H1 (cell line): ENCODE data around the gene PID1. TPM values are rescaled to one million over a fixed set of nuclear protein-coding genes. Genes with fewer than 3 reads are reported as not detected.
A peak's percentile ranks its signal among the peaks of the same experiment; 100 is the strongest.

Experiments used
- CBX5 ChIP-seq: fragments of 300-800, 300-1000 bp; sonication (generic); IDR thresholded peaks from 2 replicates; pipeline ENCODE4 v1.7.1; 2016; ENCODE audit warnings: antibody characterized with exemption, low read length, low read depth
- CEBPB ChIP-seq: IDR thresholded peaks from 2 replicates; pipeline ENCODE4 v1.6.1; 2012; ENCODE audit warnings: low read depth, low read length
- EGR1 ChIP-seq: IDR thresholded peaks from 2 replicates; pipeline ENCODE4 v1.6.1; 2011; ENCODE audit warnings: low read depth, low read length, borderline replicate concordance
- JUN ChIP-seq: IDR thresholded peaks from 2 replicates; pipeline ENCODE4 v1.6.1; 2011; ENCODE audit warnings: low read depth, mild to moderate bottlenecking, improper control_type of control experiment, low read length
- PHF8 ChIP-seq: fragments of 200-600 bp; sonication (generic); conservative IDR thresholded peaks from 2 replicates; pipeline ENCODE4 v1.7.1; 2012; ENCODE audit warnings: low read depth, mild to moderate bottlenecking, inconsistent platforms, low read length, moderate library complexity
- RAD21 ChIP-seq, 2 experiments: IDR thresholded peaks in 1 of 2; conservative IDR thresholded peaks in 1 of 2; 2 replicates each; pipeline ENCODE4 v1.6.1; 2011; ENCODE audit warnings: low read depth in 2 of 2, low read length in 2 of 2, improper control_type of control experiment in 1 of 2, inconsistent platforms in 1 of 2, mild to moderate bottlenecking in 1 of 2, moderate library complexity in 1 of 2
- TAF1 ChIP-seq: IDR thresholded peaks from 2 replicates; pipeline ENCODE4 v1.6.1; 2011; ENCODE audit warnings: mild to moderate bottlenecking, low read depth, low read length
- YY1 ChIP-seq: IDR thresholded peaks from 2 replicates; pipeline ENCODE4 v1.6.1; 2011; ENCODE audit warnings: low read depth, mild to moderate bottlenecking, low read length
- polyA plus RNA-seq, 7 experiments: library from polyadenylated mRNA; depleted of rRNA in 3 of 7; stranded (reverse) in 5 of 7; unstranded in 2 of 7; fragments of >200 nt in 5 of 7; fragments of 200-250 nt in 2 of 7; gene quantifications; 1 replicate in 5 of 7; 2 replicates in 1 of 7; 4 replicates in 1 of 7; pipeline versions ENCODE4 v1.2.1 to v1.2.3, GENCODE V29; 2011 to 2013; ENCODE audit warnings: missing spikeins in 2 of 7, mixed read lengths in 2 of 7
- total RNA-seq: library from RNA; stranded (reverse); fragmentation: NEBNext Ultra II Directional; extraction: Animal tissue kit (Norgen Biotek cat#: 25700); gene quantifications from 2 replicates; pipeline ENCODE4 v1.2.1, GENCODE V29; 2021
- TF ChIP-seq, protein P1 (sequence below): fragments of 300-600 bp; sonication (generic); IDR thresholded peaks from 2 replicates; pipeline ENCODE4 v1.7.1; 2012; ENCODE audit warnings: low read length, moderate library complexity, mild to moderate bottlenecking, inconsistent platforms; ENCODE audit not compliant: insufficient replicate concordance

The PID1 gene
- total and polyA plus RNA-seq, 2 of the 8 experiments (the other 6 are each of a cell fraction or from before 2014, with no cell fraction given): 1.5 to 3.3 TPM

DNA sequence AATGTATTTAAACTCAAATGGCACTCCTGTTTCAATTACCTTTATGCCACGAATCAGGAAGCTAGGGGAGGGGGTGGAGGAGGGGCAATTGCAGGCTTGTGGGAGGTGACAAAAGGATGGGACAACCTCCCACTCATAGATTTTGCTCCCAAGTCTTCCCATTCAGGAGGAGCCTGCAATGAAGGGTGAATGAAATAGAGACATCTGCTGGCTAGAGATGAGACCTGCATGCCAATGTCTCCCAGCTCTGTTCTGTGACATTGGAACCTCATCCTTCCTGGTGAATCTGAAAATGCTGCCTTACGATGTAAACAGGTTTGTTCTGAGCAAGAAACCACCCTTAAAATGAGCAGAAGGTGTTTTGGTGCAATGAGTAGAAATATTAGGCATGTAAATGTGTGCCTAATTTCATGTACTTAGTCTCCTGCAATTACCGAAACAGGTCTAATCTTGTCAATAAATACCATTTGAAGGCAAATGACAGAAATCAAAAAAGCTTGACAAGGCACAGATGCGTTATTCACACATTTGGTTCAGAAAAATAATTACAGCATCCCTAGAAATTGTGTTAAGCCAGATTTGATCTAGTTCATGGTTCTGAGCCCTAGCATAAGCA, 2.7 kb upstream of the PID1 start (continued):
- TF ChIP-seq, protein P1, sequence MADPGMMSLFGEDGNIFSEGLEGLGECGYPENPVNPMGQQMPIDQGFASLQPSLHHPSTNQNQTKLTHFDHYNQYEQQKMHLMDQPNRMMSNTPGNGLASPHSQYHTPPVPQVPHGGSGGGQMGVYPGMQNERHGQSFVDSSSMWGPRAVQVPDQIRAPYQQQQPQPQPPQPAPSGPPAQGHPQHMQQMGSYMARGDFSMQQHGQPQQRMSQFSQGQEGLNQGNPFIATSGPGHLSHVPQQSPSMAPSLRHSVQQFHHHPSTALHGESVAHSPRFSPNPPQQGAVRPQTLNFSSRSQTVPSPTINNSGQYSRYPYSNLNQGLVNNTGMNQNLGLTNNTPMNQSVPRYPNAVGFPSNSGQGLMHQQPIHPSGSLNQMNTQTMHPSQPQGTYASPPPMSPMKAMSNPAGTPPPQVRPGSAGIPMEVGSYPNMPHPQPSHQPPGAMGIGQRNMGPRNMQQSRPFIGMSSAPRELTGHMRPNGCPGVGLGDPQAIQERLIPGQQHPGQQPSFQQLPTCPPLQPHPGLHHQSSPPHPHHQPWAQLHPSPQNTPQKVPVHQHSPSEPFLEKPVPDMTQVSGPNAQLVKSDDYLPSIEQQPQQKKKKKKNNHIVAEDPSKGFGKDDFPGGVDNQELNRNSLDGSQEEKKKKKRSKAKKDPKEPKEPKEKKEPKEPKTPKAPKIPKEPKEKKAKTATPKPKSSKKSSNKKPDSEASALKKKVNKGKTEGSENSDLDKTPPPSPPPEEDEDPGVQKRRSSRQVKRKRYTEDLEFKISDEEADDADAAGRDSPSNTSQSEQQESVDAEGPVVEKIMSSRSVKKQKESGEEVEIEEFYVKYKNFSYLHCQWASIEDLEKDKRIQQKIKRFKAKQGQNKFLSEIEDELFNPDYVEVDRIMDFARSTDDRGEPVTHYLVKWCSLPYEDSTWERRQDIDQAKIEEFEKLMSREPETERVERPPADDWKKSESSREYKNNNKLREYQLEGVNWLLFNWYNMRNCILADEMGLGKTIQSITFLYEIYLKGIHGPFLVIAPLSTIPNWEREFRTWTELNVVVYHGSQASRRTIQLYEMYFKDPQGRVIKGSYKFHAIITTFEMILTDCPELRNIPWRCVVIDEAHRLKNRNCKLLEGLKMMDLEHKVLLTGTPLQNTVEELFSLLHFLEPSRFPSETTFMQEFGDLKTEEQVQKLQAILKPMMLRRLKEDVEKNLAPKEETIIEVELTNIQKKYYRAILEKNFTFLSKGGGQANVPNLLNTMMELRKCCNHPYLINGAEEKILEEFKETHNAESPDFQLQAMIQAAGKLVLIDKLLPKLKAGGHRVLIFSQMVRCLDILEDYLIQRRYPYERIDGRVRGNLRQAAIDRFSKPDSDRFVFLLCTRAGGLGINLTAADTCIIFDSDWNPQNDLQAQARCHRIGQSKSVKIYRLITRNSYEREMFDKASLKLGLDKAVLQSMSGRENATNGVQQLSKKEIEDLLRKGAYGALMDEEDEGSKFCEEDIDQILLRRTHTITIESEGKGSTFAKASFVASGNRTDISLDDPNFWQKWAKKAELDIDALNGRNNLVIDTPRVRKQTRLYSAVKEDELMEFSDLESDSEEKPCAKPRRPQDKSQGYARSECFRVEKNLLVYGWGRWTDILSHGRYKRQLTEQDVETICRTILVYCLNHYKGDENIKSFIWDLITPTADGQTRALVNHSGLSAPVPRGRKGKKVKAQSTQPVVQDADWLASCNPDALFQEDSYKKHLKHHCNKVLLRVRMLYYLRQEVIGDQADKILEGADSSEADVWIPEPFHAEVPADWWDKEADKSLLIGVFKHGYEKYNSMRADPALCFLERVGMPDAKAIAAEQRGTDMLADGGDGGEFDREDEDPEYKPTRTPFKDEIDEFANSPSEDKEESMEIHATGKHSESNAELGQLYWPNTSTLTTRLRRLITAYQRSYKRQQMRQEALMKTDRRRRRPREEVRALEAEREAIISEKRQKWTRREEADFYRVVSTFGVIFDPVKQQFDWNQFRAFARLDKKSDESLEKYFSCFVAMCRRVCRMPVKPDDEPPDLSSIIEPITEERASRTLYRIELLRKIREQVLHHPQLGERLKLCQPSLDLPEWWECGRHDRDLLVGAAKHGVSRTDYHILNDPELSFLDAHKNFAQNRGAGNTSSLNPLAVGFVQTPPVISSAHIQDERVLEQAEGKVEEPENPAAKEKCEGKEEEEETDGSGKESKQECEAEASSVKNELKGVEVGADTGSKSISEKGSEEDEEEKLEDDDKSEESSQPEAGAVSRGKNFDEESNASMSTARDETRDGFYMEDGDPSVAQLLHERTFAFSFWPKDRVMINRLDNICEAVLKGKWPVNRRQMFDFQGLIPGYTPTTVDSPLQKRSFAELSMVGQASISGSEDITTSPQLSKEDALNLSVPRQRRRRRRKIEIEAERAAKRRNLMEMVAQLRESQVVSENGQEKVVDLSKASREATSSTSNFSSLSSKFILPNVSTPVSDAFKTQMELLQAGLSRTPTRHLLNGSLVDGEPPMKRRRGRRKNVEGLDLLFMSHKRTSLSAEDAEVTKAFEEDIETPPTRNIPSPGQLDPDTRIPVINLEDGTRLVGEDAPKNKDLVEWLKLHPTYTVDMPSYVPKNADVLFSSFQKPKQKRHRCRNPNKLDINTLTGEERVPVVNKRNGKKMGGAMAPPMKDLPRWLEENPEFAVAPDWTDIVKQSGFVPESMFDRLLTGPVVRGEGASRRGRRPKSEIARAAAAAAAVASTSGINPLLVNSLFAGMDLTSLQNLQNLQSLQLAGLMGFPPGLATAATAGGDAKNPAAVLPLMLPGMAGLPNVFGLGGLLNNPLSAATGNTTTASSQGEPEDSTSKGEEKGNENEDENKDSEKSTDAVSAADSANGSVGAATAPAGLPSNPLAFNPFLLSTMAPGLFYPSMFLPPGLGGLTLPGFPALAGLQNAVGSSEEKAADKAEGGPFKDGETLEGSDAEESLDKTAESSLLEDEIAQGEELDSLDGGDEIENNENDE: peak; percentile 56
- TF ChIP-seq PHF8 (no peak), JUN (no peak), RAD21 (IDR thresholded peaks at IDR 0.05 in 1 of 2, conservative IDR thresholded peaks at IDR 0.05 in 1 of 2; ENCODE audit: low read depth in 2 of 2, low read length in 2 of 2) (peak; percentile 85 to 87), TAF1 (no peak), EGR1 (no peak), YY1 (peak; percentile 46; the same call in 1 of the 2 replicates), CEBPB (no peak), CBX5 (no peak)
- TF ChIP-seq, all 59 proteins: peak for 6
